Esophagus muscularis mucosa (tissue), 4 donors: Measurements from ENCODE around the gene TEAD4. TPM values are rescaled to one million over a fixed set of nuclear protein-coding genes. Genes with fewer than 3 reads are reported as not detected.

ENCODE experiments used
- DNase-seq: peaks from one replicate; pipeline ENCODE4 v3.0.0-alpha.2; 2017; ENCODE audit errors: extremely low spot score
- H3K27ac ChIP-seq, 4 donors: fragments of 200-600 bp; sonication (generic); replicated peaks in 1 of 4; 1 replicate in 3 of 4; 2 replicates in 1 of 4; pipeline ENCODE4 v1.5.1; 2016 to 2019; ENCODE audit warnings: mild to moderate bottlenecking in 1 of 4
- H3K27me3 ChIP-seq, 4 donors: fragments of 200-600 bp; sonication (generic); one replicate each; pipeline versions ENCODE4 v1.5.1 to v1.6.0; 2016 to 2019
- H3K36me3 ChIP-seq, 4 donors: fragments of 200-600 bp; sonication (generic); one replicate each; pipeline ENCODE4 v1.5.1; 2016 to 2019
- H3K4me1 ChIP-seq, 4 donors: fragments of 200-600 bp; sonication (generic); one replicate each; pipeline ENCODE4 v1.5.1; 2016 to 2019
- H3K4me3 ChIP-seq, 4 donors: fragments of 200-600 bp; sonication (generic); 1 replicate in 2 of 4; 2 replicates in 2 of 4; pipeline ENCODE4 v1.5.1; 2016 to 2019; ENCODE audit warnings: mild to moderate bottlenecking in 4 of 4, moderate library complexity in 1 of 4
- H3K9me3 ChIP-seq, 4 donors: fragments of 200-600 bp; sonication (generic); 1 replicate in 3 of 4; 2 replicates in 1 of 4; pipeline ENCODE4 v1.5.1; 2016 to 2019
- EP300 ChIP-seq: sonication (generic); formaldehyde crosslinking; IDR thresholded peaks from one replicate; pipeline ENCODE4 v1.6.1; 2017; ENCODE audit warnings: antibody characterized with exemption
- POLR2A ChIP-seq: fragments of 450-650 bp; IDR thresholded peaks from one replicate; pipeline ENCODE4 v1.6.1; 2017; ENCODE audit warnings: antibody characterized with exemption, moderate library complexity, mild to moderate bottlenecking, low read depth
- POLR2AphosphoS5 ChIP-seq, 2 donors: sonication (generic); formaldehyde crosslinking; IDR thresholded peaks; one replicate each; pipeline ENCODE4 v1.6.1; 2017; ENCODE audit warnings: antibody characterized with exemption in 2 of 2
- WGBS: methylation state at CpG from one replicate; pipeline ENCODE4 v1.1.5; 2018; 5-methylcytosine and 5-hydroxymethylcytosine counted together
- intact Hi-C: fragments of 100-400 bp; cut with DNase I; formaldehyde crosslinking; loops from one replicate; pipeline ENCODE4 v1.15.1; 2023
- total RNA-seq, 4 donors: library from RNA; depleted of rRNA; stranded (reverse); fragments of >200 nt; gene quantifications; one replicate each; pipeline versions ENCODE4 v1.1.0 to v1.2.1, GENCODE V29; 2016
- TF ChIP-seq, protein P1 (sequence below), 3 experiments: fragments of 200-600 bp in 2 of 3; fragments of 450-650 bp in 1 of 3; sonication (generic) in 2 of 3; IDR thresholded peaks; one replicate each; pipeline ENCODE4 v1.5.1; 2017 to 2019; ENCODE audit warnings: antibody characterized with exemption in 3 of 3, mild to moderate bottlenecking in 2 of 3, moderate library complexity in 1 of 3

Gene TEAD4
- total RNA-seq, 4 donors from 2014 or later: 7.5 to 42.7 (median 28.0) TPM

DNA sequence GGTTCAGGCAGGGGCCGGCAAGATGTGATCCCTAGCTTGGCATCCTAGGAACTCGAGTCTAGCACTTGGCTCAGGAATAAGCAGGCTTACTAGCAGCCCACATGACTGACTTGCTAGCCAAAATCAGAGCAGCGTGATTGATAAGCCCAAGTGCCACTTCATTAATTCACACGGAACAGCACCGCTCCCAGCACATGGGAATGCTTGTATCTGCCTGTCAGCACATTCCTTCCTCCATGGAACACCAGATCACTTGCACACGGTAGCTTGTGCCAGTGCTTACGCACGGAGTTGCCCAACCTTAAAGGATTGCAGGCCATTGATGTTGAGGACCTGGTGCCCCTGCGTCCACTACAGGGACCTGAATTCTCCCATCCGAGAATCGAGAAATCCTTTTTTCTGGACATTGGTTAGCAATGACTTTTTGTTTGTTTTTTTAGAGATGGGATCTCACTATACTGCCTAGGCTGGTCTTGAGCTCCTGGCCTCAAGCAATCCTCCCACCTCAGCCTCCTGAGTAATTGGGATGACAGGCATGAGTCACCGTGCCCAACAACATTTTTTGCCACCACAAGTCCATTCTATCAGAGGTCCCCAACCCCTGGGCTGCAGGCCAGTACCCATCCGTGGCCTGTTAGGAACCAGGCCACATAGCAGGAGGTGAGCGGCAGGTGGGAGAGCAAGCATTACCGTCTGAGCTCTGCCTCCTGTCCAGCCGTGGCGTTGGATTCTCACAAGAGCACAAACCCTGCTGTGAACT, 87.4 kb downstream of the TEAD4 start:
- intact Hi-C loops: no loop called here
- peaks cover 0 to 4% (median 0%) of the 10 kb centered on the region in 4 donors for H3K27me3 ChIP-seq
- DNase-seq: no peak
- WGBS: 89% methylated on average over 13 of the region's 17 CpGs
- TF ChIP-seq POLR2A (no peak), EP300 (no peak), POLR2AphosphoS5 (IDR thresholded peaks at IDR 0.05) (no peak)
- TF ChIP-seq, protein P1, sequence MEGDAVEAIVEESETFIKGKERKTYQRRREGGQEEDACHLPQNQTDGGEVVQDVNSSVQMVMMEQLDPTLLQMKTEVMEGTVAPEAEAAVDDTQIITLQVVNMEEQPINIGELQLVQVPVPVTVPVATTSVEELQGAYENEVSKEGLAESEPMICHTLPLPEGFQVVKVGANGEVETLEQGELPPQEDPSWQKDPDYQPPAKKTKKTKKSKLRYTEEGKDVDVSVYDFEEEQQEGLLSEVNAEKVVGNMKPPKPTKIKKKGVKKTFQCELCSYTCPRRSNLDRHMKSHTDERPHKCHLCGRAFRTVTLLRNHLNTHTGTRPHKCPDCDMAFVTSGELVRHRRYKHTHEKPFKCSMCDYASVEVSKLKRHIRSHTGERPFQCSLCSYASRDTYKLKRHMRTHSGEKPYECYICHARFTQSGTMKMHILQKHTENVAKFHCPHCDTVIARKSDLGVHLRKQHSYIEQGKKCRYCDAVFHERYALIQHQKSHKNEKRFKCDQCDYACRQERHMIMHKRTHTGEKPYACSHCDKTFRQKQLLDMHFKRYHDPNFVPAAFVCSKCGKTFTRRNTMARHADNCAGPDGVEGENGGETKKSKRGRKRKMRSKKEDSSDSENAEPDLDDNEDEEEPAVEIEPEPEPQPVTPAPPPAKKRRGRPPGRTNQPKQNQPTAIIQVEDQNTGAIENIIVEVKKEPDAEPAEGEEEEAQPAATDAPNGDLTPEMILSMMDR (IDR thresholded peaks at IDR 0.05): no peak
- no peaks in the 10 kb centered on the region for H3K36me3 ChIP-seq
- peaks cover 0 to 4% (median 0%) of the 10 kb centered on the region in 4 donors for H3K4me1 ChIP-seq
- no peaks in the 10 kb centered on the region for H3K9me3 ChIP-seq
- no peak overlapping the region for H3K4me3 ChIP-seq
- H3K27ac ChIP-seq: no peak overlapping the region

DNA sequence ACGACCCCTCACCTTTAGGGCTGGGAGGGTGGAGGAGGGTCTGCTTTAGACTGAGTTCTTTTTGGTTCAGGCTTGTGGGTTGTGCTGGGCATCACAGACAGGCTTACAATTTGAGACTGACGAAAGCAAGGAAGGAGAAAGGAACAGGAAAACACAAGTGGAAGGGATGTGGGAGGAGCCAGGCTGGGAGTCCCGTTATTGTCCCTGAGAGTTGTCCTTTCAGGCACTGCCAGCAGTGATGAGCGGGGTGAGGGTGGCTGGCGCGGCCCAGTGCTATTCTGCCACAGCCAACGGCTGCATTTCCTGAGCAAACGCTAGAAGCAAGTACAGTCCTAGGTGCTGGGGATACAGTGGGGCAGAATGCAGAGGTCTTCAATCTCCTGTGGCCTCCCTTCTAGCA, 88.8 kb downstream of the TEAD4 start:
- Histone ChIP-seq H3K27me3 (peaks cover 0 to 4% (median 0%) of the 10 kb centered on the region in 4 donors), H3K36me3 (no peaks in the 10 kb centered on the region), H3K4me3 (no peak overlapping the region), H3K9me3 (no peaks in the 10 kb centered on the region), H3K27ac (no peak overlapping the region), H3K4me1 (no peaks in the 10 kb centered on the region)
- 61% methylated on average over 8 of the region's 8 CpGs for WGBS
- TF ChIP-seq EP300 (no peak), POLR2AphosphoS5 (IDR thresholded peaks at IDR 0.05) (no peak), POLR2A (no peak)
- TF ChIP-seq, protein P1 (IDR thresholded peaks at IDR 0.05): no peak
- no peak for DNase-seq
- intact Hi-C loops: no loop called here

DNA sequence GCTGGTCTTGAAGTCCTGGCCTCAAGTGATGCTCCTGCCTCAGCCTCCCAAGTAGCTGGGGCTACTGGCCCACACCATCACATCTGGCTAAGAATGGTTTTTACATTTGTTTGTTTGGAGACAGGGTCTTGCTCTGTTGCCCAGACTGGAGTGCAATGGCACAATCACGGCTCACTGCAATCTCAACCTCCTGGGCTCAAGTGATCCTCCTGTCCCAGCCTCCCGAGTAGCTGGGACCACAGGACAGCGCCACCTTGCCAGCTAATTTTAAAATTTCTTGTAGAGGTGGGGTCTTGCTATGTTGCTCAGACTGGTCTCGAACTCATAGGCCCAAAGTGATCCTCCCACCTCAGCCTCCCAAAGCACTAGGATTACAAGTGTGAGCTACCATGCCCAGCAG, 89.3 kb downstream of the TEAD4 start:
- intact Hi-C loops: no loop called here
- peaks cover 0 to 2% (median 0%) of the 10 kb centered on the region in 4 donors for H3K27me3 ChIP-seq
- TF ChIP-seq POLR2A: no peak
- TF ChIP-seq POLR2AphosphoS5 (IDR thresholded peaks at IDR 0.05): no peak
- TF ChIP-seq, protein P1 (IDR thresholded peaks at IDR 0.05): no peak
- no peak for TF ChIP-seq EP300

DNA sequence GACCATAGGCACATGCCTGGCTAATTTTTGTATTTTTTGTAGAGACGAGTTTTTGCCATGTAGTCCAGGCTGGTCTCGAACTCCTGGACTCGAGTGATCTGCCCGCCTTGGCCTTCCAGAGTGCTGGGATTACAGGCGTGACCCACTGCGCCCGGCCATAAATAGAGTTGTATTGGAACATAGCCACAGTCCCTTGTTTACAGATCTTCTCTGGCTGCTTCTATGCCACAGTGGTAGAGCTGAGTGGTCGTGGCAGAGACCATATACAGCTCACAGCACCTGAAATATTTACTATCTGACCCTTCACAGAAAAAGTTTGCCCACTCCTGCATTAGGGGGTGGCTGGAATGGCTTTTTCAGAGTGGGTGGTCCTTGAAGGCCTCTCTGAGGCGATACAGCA, 90.0 kb downstream of the TEAD4 start:
- WGBS: 82% methylated on average over 9 of the region's 9 CpGs
- Histone ChIP-seq H3K27ac (no peak overlapping the region), H3K27me3 (no peaks in the 10 kb centered on the region), H3K4me3 (no peak overlapping the region), H3K9me3 (no peaks in the 10 kb centered on the region), H3K36me3 (no peaks in the 10 kb centered on the region), H3K4me1 (no peaks in the 10 kb centered on the region)
- intact Hi-C loops: no loop called here
- no peak for DNase-seq
- no peak for TF ChIP-seq POLR2AphosphoS5 (IDR thresholded peaks at IDR 0.05)
- no peak for TF ChIP-seq POLR2A
- TF ChIP-seq, protein P1 (IDR thresholded peaks at IDR 0.05): no peak
- no peak for TF ChIP-seq EP300

More for the DNA sequence above, 89.3 kb downstream of the TEAD4 start:
- Histone ChIP-seq H3K9me3 (no peaks in the 10 kb centered on the region), H3K27ac (no peak overlapping the region), H3K36me3 (no peaks in the 10 kb centered on the region), H3K4me1 (no peaks in the 10 kb centered on the region), H3K4me3 (no peak overlapping the region)
- WGBS: 92% methylated on average over 1 of the region's 4 CpGs
- no peak for DNase-seq
